Activated CD4-positive, CD25-positive, alpha-beta regulatory T cell treated with anti-CD3 and anti-CD28 coated beads, Interleukin-2, amount 50 U/mL, for 24 hours (primary cell): Measurements from ENCODE around the gene ZBTB42.

Experiments used
- ATAC-seq, 2 donors: fragments of 150-1000 bp; cut with Tn5 transposase; one replicate each; pipeline ENCODE4 v1.10.0; 2021; ENCODE audit warnings: mild to moderate bottlenecking in 1 of 2, moderate library complexity in 1 of 2

The ZBTB42 gene

GRCh38 chr14:104800771-104801519 is at the start of gene ZBTB42:
ZBTB42 (plus strand) TSS chr14:104801101; CDS start chr14:104801198, 97 bp downstream.
- ATAC-seq = peak; percentile 34 to 42

- ATAC-seq = no peak
Observed at GRCh38 chr14:104751539-104752422, 49.1 kb upstream of the ZBTB42 start.

- peak in 1 of 2 donors; percentile 0 for ATAC-seq
Observed at GRCh38 chr14:104752423-104752734, 48.5 kb upstream of the ZBTB42 start.

GRCh38 chr14:104752735-104753527 is 48.0 kb upstream of the ZBTB42 start, which contains the start of gene SIVA1:
SIVA1 (plus strand) TSS chr14:104753147; CDS start chr14:104753202, 55 bp downstream.
- ATAC-seq = peak; percentile 94

- no peak for ATAC-seq
Observed at GRCh38 chr14:104753528-104754212, 47.2 kb upstream of the ZBTB42 start.

- no peak for ATAC-seq
Observed at GRCh38 chr14:104754213-104754851, 46.6 kb upstream of the ZBTB42 start.

GRCh38 chr14:104755621-104756020 is 45.3 kb upstream of the ZBTB42 start:
- no peak for ATAC-seq

- ATAC-seq = no peak
Observed at GRCh38 chr14:104756477-104757237, 44.2 kb upstream of the ZBTB42 start.

- ATAC-seq = no peak
Observed at GRCh38 chr14:104757238-104757585, 43.7 kb upstream of the ZBTB42 start.

- no peak for ATAC-seq
Observed at GRCh38 chr14:104757681-104758392, 43.1 kb upstream of the ZBTB42 start.

- ATAC-seq = no peak
Observed at GRCh38 chr14:104758981-104759969, 41.6 kb upstream of the ZBTB42 start.

- ATAC-seq = no peak
Observed at GRCh38 chr14:104765517-104765916, 35.4 kb upstream of the ZBTB42 start.

GRCh38 chr14:104766256-104766862 is 34.5 kb upstream of the ZBTB42 start:
- no peak for ATAC-seq

GRCh38 chr14:104766863-104767633 is 33.9 kb upstream of the ZBTB42 start:
- ATAC-seq = no peak

- no peak for ATAC-seq
Observed at GRCh38 chr14:104767634-104767918, 33.3 kb upstream of the ZBTB42 start.

- peak; percentile 94 to 97 for ATAC-seq
Observed at GRCh38 chr14:104768437-104769323, 32.2 kb upstream of the ZBTB42 start.
